Muscle of leg (tissue), 11 donors: ENCODE measurements around the gene PRR23E. TPM values are rescaled to one million over a fixed set of nuclear protein-coding genes. Genes with fewer than 3 reads are reported as not detected.
A peak's percentile ranks its signal among the peaks of the same experiment; 100 is the strongest.

Experiments used
- DNase-seq: peaks from one replicate; pipeline ENCODE4 v3.0.0; 2013
- H3K27ac ChIP-seq: one replicate; pipeline ENCODE4 v1.5.1; 2013; ENCODE audit warnings: mild to moderate bottlenecking, low read length, control low read depth
- H3K27me3 ChIP-seq: one replicate; pipeline ENCODE4 v1.6.1; 2013; ENCODE audit warnings: low read length; ENCODE audit not compliant: control insufficient read depth, insufficient read depth
- H3K36me3 ChIP-seq: one replicate; pipeline ENCODE4 v1.6.1; 2013; ENCODE audit warnings: low read length; ENCODE audit not compliant: control insufficient read depth, insufficient read depth
- H3K4me1 ChIP-seq: one replicate; pipeline ENCODE4 v1.6.1; 2013; ENCODE audit warnings: low read length; ENCODE audit not compliant: control insufficient read depth, insufficient read depth
- H3K4me3 ChIP-seq: one replicate; pipeline ENCODE4 v1.5.1; 2013; ENCODE audit warnings: low read length, control low read depth
- H3K9me3 ChIP-seq: replicated peaks from 2 replicates; pipeline ENCODE4 v1.6.1; 2013; ENCODE audit warnings: low read depth, low read length; ENCODE audit not compliant: control insufficient read depth
- WGBS: methylation state at CpG from one replicate; pipeline ENCODE4 v1.1.5; 2013; ENCODE audit warnings: missing lambda C conversion rate; ENCODE audit not compliant: insufficient coverage; 5-methylcytosine and 5-hydroxymethylcytosine counted together
- polyA plus RNA-seq, 8 donors: library from polyadenylated mRNA; unstranded; fragments of 120-200 nt; gene quantifications; one replicate each; pipeline versions ENCODE4 v1.2.1 to v1.2.3, GENCODE V29; 2013; ENCODE audit warnings: inconsistent platforms in 1 of 8, low replicate concordance in 1 of 8; ENCODE audit not compliant: insufficient read length in 8 of 8, insufficient read depth in 1 of 8
- total RNA-seq: library from RNA; stranded (reverse); fragments of 120-200 nt; gene quantifications from one replicate; pipeline ENCODE4 v1.2.4, GENCODE V29; 2013

PRR23E gene
- total and polyA plus RNA-seq, 9 donors = not detected

- Histone ChIP-seq H3K4me1 (peaks cover 10% of the 10 kb centered on the region), H3K27me3 (peaks cover 11% of the 10 kb centered on the region), H3K36me3 (no peaks in the 10 kb centered on the region), H3K27ac (no peak overlapping the region), H3K4me3 (no peak overlapping the region), H3K9me3 (peaks cover 2% of the 10 kb centered on the region)
- peak; percentile 8 for DNase-seq
- 11% methylated on average over 3 of the region's 8 CpGs for WGBS
Observed at GRCh38 chr3:127224118-127224517, 31.2 kb downstream of the PRR23E start.

- H3K27ac ChIP-seq = no peak overlapping the region
- WGBS = 60% methylated on average over 1 of the region's 3 CpGs
- no peak for DNase-seq
- H3K4me1 ChIP-seq = peaks cover under 1% of the 10 kb centered on the region
- no peak overlapping the region for H3K4me3 ChIP-seq
- H3K9me3 ChIP-seq = peaks cover 2% of the 10 kb centered on the region
- H3K27me3 ChIP-seq = peaks cover 12% of the 10 kb centered on the region
- H3K36me3 ChIP-seq = no peaks in the 10 kb centered on the region
Observed at GRCh38 chr3:127226457-127226856, 33.5 kb downstream of the PRR23E start.

- H3K36me3 ChIP-seq = no peaks in the 10 kb centered on the region
- no peak overlapping the region for H3K4me3 ChIP-seq
- peaks cover 2% of the 10 kb centered on the region for H3K9me3 ChIP-seq
- no peaks in the 10 kb centered on the region for H3K4me1 ChIP-seq
- no peak for DNase-seq
- WGBS = 18% methylated on average over 10 of the region's 22 CpGs
- peaks cover 18% of the 10 kb centered on the region for H3K27me3 ChIP-seq
- no peak overlapping the region for H3K27ac ChIP-seq
Observed at GRCh38 chr3:127226946-127227842, 34.3 kb downstream of the PRR23E start.

- WGBS = no CpG with 5 or more reads among the region's 2 CpGs
- H3K27me3 ChIP-seq = peaks cover 19% of the 10 kb centered on the region
- H3K4me1 ChIP-seq = no peaks in the 10 kb centered on the region
- H3K9me3 ChIP-seq = peaks cover 2% of the 10 kb centered on the region
- H3K36me3 ChIP-seq = no peaks in the 10 kb centered on the region
- DNase-seq = no peak
- no peak overlapping the region for H3K4me3 ChIP-seq
- H3K27ac ChIP-seq = no peak overlapping the region
Observed at GRCh38 chr3:127228866-127229265, 35.9 kb downstream of the PRR23E start.

GRCh38 chr3:127233371-127233770 lies 40.4 kb downstream of the PRR23E start:
- no peaks in the 10 kb centered on the region for H3K4me1 ChIP-seq
- peaks cover 10% of the 10 kb centered on the region for H3K27me3 ChIP-seq
- peak; percentile 40 for DNase-seq
- no peaks in the 10 kb centered on the region for H3K9me3 ChIP-seq
- H3K27ac ChIP-seq = no peak overlapping the region
- WGBS = no CpG with 5 or more reads among the region's 3 CpGs
- H3K36me3 ChIP-seq = no peaks in the 10 kb centered on the region
- no peak overlapping the region for H3K4me3 ChIP-seq

GRCh38 chr3:127234778-127235177 lies 41.8 kb downstream of the PRR23E start:
- no peaks in the 10 kb centered on the region for H3K9me3 ChIP-seq
- no peak overlapping the region for H3K4me3 ChIP-seq
- no peak for DNase-seq

GRCh38 chr3:127235706-127236105 lies 42.8 kb downstream of the PRR23E start:
- H3K36me3 ChIP-seq = no peaks in the 10 kb centered on the region
- no peak overlapping the region for H3K27ac ChIP-seq
- H3K9me3 ChIP-seq = no peaks in the 10 kb centered on the region
- WGBS = 67% methylated on average over 1 of the region's 3 CpGs
- H3K27me3 ChIP-seq = peaks cover 14% of the 10 kb centered on the region
- DNase-seq = no peak
- no peak overlapping the region for H3K4me3 ChIP-seq
- H3K4me1 ChIP-seq = no peaks in the 10 kb centered on the region

More at GRCh38 chr3:127234778-127235177, 41.8 kb downstream of the PRR23E start:
- no peak overlapping the region for H3K27ac ChIP-seq
- H3K36me3 ChIP-seq = no peaks in the 10 kb centered on the region
- H3K4me1 ChIP-seq = no peaks in the 10 kb centered on the region
- peaks cover 10% of the 10 kb centered on the region for H3K27me3 ChIP-seq

GRCh38 chr3:127237835-127238234 lies 44.9 kb downstream of the PRR23E start:
- no peaks in the 10 kb centered on the region for H3K4me1 ChIP-seq
- no CpG with 5 or more reads among the region's 3 CpGs for WGBS
- peaks cover 7% of the 10 kb centered on the region for H3K27me3 ChIP-seq
- H3K36me3 ChIP-seq = no peaks in the 10 kb centered on the region
- H3K9me3 ChIP-seq = no peaks in the 10 kb centered on the region
- no peak overlapping the region for H3K27ac ChIP-seq
- no peak for DNase-seq
- no peak overlapping the region for H3K4me3 ChIP-seq

- Histone ChIP-seq H3K27me3 (peaks cover 4% of the 10 kb centered on the region), H3K36me3 (no peaks in the 10 kb centered on the region), H3K27ac (no peak overlapping the region), H3K4me3 (no peak overlapping the region), H3K9me3 (no peaks in the 10 kb centered on the region), H3K4me1 (no peaks in the 10 kb centered on the region)
- WGBS = no CpG with 5 or more reads among the region's 2 CpGs
- no peak for DNase-seq
Observed at GRCh38 chr3:127238602-127239001, 45.7 kb downstream of the PRR23E start.

- H3K4me1 ChIP-seq = peaks cover 3% of the 10 kb centered on the region
- no peak overlapping the region for H3K27ac ChIP-seq
- DNase-seq = no peak
- H3K9me3 ChIP-seq = peaks cover 3% of the 10 kb centered on the region
- H3K36me3 ChIP-seq = no peaks in the 10 kb centered on the region
- H3K27me3 ChIP-seq = no peaks in the 10 kb centered on the region
- no peak overlapping the region for H3K4me3 ChIP-seq
- WGBS = no CpG with 5 or more reads among the region's 1 CpG
Observed at GRCh38 chr3:127247292-127247691, 54.4 kb downstream of the PRR23E start.
